SK-N-SH treated with all-trans-retinoic acid at 6 μM for 48 hours (cell line): ENCODE measurements around the gene CFAP90.

ENCODE experiments used
- ARNTL ChIP-seq: fragments of 450-650 bp; formaldehyde crosslinking; IDR thresholded peaks from 2 replicates; pipeline ENCODE4 v1.5.0; 2020; ENCODE audit warnings: low read depth, mild to moderate bottlenecking, moderate library complexity, borderline replicate concordance
- RARB ChIP-seq: fragments of 250-450 bp; sonication (Bioruptor Pico); IDR thresholded peaks from 2 replicates; pipeline ENCODE4 v1.8.0; 2021; ENCODE audit warnings: mild to moderate bottlenecking, moderate library complexity
- SNAI2 ChIP-seq: fragments of 250-450 bp; sonication (Bioruptor Pico); IDR thresholded peaks from 2 replicates; pipeline ENCODE4 v1.5.0; 2020; ENCODE audit warnings: mild to moderate bottlenecking, moderate library complexity
- ZC3H10 ChIP-seq: fragments of 250-450 bp; sonication (Bioruptor Pico); IDR thresholded peaks from 2 replicates; pipeline ENCODE4 v1.5.1; 2021; ENCODE audit warnings: mild to moderate bottlenecking, moderate library complexity
- ZFP3 ChIP-seq: fragments of 250-450 bp; sonication (Bioruptor Pico); IDR thresholded peaks from 2 replicates; pipeline ENCODE4 v1.5.0; 2020; ENCODE audit warnings: mild to moderate bottlenecking, moderate library complexity
- ZFP30 ChIP-seq: fragments of 450-650 bp; formaldehyde crosslinking; IDR thresholded peaks from 2 replicates; pipeline ENCODE4 v1.5.0; 2022; ENCODE audit warnings: mild to moderate bottlenecking, moderate library complexity
- ZNF8 ChIP-seq: fragments of 450-650 bp; formaldehyde crosslinking; IDR thresholded peaks from 2 replicates; pipeline ENCODE4 v1.5.0; 2020; ENCODE audit warnings: mild to moderate bottlenecking, moderate library complexity
- TF ChIP-seq, protein P1 (sequence below): fragments of 250-450 bp; sonication (Bioruptor Pico); IDR thresholded peaks from 2 replicates; pipeline ENCODE4 v1.8.0; 2020; ENCODE audit warnings: mild to moderate bottlenecking, moderate library complexity, borderline replicate concordance

DNA sequence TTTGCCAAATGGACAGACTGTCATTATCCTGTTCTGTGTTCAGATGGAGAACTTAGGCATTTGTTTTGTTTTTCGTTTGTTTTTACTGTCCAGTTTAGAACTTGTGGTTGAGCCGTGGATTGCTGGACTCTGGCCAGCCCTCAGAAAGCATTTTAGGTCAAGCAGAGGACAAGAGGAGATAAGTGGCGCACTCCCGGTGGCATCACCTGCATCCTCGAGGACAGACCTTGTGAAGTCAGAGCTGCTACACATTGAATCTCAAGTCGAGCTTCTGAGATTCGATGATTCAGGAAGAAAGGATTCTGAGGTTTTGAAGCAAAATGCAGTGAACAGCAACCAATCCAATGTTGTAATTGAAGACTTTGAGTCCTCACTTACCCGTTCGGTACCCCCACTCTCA is 26.9 kb upstream of the CFAP90 start:
- no peak for TF ChIP-seq ARNTL (CRISPR knock-in tag)
- TF ChIP-seq SNAI2 (CRISPR knock-in tag), result no peak
- TF ChIP-seq ZC3H10 (CRISPR knock-in tag), result no peak
- TF ChIP-seq RARB (CRISPR knock-in tag), result no peak
- TF ChIP-seq ZFP30 (CRISPR knock-in tag), result no peak
- TF ChIP-seq ZNF8, result no peak
- TF ChIP-seq, protein P1, sequence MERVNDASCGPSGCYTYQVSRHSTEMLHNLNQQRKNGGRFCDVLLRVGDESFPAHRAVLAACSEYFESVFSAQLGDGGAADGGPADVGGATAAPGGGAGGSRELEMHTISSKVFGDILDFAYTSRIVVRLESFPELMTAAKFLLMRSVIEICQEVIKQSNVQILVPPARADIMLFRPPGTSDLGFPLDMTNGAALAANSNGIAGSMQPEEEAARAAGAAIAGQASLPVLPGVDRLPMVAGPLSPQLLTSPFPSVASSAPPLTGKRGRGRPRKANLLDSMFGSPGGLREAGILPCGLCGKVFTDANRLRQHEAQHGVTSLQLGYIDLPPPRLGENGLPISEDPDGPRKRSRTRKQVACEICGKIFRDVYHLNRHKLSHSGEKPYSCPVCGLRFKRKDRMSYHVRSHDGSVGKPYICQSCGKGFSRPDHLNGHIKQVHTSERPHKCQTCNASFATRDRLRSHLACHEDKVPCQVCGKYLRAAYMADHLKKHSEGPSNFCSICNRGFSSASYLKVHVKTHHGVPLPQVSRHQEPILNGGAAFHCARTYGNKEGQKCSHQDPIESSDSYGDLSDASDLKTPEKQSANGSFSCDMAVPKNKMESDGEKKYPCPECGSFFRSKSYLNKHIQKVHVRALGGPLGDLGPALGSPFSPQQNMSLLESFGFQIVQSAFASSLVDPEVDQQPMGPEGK (CRISPR knock-in tag), result no peak
- TF ChIP-seq ZFP3, result no peak
